ENCODE results near the gene EGLN2. TPM values are rescaled to one million over a fixed set of nuclear protein-coding genes. Genes with fewer than 3 reads are reported as not detected.
A peak's percentile ranks its signal among the peaks of the same experiment; 100 is the strongest.

EGLN2 gene
- total and polyA plus RNA-seq, 9 of the 15 experiments (the other 6 are each of a cell fraction or from before 2014, with no cell fraction given), result 9.6 to 114 (median 71.0) TPM

DNA sequence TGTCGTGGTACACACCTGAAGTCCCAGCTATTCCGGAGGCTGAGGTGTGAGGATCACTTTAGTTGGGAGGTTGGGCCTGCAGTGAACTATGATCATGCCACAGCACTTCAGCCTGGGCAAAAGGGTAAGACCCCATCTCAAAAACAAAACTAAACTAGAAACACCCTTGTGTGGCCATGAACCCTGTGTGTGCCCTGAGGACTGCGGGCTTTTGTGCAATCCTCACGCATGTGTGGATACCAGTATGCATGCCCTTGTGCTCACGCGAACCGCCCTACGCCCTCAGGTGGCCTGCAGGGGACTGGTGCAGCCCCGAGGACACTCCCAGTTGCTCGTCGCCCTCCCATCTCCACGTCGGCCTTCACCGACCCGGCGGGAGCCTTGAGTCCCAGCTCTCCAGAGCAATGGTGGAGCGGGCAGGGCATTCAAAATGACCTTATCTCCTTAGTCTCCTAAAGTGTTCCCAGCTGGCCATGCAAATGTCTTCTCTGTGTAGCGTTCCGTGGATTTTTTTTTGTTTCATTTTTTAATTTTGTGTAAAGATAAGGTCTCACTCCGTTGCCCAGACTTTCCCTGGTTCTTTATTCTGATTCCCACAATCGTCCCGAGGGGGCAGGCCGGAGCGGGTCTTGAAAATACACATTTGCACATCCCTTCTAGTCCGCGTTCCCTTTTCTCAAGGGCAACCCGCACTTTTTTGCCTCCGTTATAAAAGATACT is 868 bp upstream of the EGLN2 start (continued):
- TF ChIP-seq ZFP30 (CRISPR knock-in tag; IDR thresholded peaks at IDR 0.05; ENCODE audit: borderline replicate concordance) (no peak), KLF6 (CRISPR knock-in tag; IDR thresholded peaks at IDR 0.05; ENCODE audit: borderline replicate concordance) (0 out of 2 replicates have a peak, but pooled peaks have one; percentile 18), SIRT6 (IDR thresholded peaks at IDR 0.05; ENCODE audit: low read depth, low read length) (no peak), SAFB2 (IDR thresholded peaks at IDR 0.05; ENCODE audit: borderline replicate concordance, low read depth, low read length, severe bottlenecking) (no peak), CREB5 (CRISPR knock-in tag; IDR thresholded peaks at IDR 0.05) (no peak)
- TF ChIP-seq, protein P1, sequence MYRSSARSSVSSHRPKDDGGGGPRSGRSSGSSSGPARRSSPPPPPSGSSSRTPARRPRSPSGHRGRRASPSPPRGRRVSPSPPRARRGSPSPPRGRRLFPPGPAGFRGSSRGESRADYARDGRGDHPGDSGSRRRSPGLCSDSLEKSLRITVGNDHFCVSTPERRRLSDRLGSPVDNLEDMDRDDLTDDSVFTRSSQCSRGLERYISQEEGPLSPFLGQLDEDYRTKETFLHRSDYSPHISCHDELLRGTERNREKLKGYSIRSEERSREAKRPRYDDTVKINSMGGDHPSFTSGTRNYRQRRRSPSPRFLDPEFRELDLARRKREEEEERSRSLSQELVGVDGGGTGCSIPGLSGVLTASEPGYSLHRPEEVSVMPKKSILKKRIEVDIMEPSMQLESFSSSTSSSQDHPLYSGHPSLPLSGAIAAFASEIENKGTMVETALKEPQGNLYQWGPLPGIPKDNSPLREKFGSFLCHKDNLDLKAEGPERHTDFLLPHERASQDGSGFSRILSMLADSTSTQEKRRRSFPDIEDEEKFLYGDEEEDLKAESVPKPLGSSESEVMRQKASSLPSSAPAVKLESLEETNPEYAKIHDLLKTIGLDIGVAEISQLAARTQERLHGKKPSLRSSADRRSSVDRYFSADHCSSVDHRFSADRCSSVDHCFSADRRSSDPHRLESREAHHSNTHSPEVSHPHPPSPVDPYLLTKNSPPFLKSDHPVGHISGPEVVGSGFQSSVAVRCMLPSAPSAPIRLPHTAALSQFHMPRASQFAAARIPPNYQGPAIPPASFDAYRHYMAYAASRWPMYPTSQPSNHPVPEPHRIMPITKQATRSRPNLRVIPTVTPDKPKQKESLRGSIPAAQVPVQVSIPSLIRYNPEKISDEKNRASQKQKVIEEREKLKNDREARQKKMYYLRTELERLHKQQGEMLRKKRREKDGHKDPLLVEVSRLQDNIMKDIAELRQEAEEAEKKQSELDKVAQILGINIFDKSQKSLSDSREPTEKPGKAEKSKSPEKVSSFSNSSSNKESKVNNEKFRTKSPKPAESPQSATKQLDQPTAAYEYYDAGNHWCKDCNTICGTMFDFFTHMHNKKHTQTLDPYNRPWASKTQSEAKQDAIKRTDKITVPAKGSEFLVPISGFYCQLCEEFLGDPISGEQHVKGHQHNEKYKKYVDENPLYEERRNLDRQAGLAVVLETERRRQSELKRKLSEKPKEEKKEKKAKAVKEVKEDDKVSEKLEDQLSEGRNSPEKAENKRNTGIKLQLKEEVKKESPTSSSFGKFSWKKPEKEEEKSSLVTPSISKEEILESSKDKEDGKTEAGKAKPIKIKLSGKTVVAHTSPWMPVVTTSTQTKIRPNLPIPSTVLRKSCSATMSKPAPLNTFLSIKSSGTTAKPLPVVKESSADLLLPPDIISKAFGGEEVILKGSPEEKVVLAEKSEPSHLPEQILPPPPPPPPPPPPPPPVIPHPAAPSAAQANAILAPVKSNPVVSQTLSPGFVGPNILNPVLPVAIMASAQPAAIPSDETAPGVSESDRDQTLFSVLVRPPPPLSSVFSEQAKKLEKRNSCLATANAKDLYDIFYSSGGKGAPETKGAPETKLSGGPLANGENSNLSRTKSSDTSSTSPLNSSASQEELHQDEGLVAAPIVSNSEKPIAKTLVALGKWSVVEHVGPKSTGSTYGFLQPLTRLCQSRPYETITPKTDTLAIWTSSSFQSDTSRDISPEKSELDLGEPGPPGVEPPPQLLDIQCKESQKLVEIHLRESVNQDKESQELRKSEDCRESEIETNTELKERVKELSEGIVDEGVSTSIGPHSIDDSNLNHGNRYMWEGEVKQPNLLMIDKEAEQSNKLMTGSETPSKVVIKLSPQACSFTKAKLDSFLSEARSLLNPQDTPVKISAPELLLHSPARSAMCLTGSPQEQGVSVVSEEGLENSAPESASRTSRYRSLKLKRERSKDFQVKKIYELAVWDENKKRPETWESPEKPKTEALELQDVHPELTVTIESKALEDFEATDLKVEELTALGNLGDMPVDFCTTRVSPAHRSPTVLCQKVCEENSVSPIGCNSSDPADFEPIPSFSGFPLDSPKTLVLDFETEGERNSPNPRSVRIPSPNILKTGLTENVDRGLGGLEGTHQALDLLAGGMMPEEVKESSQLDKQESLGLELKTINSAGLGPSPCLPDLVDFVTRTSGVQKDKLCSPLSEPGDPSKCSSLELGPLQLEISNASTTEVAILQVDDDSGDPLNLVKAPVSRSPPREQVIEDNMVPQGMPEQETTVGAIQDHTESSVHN (IDR thresholded peaks at IDR 0.05; ENCODE audit: borderline replicate concordance in 1 of 2, low read depth in 1 of 2), result no peak
- TF ChIP-seq, protein P2, sequence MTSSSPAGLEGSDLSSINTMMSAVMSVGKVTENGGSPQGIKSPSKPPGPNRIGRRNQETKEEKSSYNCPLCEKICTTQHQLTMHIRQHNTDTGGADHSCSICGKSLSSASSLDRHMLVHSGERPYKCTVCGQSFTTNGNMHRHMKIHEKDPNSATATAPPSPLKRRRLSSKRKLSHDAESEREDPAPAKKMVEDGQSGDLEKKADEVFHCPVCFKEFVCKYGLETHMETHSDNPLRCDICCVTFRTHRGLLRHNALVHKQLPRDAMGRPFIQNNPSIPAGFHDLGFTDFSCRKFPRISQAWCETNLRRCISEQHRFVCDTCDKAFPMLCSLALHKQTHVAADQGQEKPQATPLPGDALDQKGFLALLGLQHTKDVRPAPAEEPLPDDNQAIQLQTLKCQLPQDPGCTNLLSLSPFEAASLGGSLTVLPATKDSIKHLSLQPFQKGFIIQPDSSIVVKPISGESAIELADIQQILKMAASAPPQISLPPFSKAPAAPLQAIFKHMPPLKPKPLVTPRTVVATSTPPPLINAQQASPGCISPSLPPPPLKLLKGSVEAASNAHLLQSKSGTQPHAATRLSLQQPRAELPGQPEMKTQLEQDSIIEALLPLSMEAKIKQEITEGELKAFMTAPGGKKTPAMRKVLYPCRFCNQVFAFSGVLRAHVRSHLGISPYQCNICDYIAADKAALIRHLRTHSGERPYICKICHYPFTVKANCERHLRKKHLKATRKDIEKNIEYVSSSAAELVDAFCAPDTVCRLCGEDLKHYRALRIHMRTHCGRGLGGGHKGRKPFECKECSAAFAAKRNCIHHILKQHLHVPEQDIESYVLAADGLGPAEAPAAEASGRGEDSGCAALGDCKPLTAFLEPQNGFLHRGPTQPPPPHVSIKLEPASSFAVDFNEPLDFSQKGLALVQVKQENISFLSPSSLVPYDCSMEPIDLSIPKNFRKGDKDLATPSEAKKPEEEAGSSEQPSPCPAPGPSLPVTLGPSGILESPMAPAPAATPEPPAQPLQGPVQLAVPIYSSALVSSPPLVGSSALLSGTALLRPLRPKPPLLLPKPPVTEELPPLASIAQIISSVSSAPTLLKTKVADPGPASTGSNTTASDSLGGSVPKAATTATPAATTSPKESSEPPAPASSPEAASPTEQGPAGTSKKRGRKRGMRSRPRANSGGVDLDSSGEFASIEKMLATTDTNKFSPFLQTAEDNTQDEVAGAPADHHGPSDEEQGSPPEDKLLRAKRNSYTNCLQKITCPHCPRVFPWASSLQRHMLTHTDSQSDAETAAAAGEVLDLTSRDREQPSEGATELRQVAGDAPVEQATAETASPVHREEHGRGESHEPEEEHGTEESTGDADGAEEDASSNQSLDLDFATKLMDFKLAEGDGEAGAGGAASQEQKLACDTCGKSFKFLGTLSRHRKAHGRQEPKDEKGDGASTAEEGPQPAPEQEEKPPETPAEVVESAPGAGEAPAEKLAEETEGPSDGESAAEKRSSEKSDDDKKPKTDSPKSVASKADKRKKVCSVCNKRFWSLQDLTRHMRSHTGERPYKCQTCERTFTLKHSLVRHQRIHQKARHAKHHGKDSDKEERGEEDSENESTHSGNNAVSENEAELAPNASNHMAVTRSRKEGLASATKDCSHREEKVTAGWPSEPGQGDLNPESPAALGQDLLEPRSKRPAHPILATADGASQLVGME (CRISPR knock-in tag; IDR thresholded peaks at IDR 0.05), result no peak

Measured in K562 (cell line).